GM19463 (cell line): ENCODE measurements around the gene IRAK2.
"Not testable (repeated sequence)": the region's sequence is repeated elsewhere in the genome, so short reads cannot be mapped to it uniquely, and the experiment has no call there.

ENCODE experiments used
- ATAC-seq: cut with Tn5 transposase; IDR thresholded peaks from one replicate; pipeline ENCODE4 v1.9.1; 2021; ENCODE audit warnings: mild to moderate bottlenecking, moderate library complexity; ENCODE audit not compliant: unreplicated experiment

IRAK2 gene, protein sequence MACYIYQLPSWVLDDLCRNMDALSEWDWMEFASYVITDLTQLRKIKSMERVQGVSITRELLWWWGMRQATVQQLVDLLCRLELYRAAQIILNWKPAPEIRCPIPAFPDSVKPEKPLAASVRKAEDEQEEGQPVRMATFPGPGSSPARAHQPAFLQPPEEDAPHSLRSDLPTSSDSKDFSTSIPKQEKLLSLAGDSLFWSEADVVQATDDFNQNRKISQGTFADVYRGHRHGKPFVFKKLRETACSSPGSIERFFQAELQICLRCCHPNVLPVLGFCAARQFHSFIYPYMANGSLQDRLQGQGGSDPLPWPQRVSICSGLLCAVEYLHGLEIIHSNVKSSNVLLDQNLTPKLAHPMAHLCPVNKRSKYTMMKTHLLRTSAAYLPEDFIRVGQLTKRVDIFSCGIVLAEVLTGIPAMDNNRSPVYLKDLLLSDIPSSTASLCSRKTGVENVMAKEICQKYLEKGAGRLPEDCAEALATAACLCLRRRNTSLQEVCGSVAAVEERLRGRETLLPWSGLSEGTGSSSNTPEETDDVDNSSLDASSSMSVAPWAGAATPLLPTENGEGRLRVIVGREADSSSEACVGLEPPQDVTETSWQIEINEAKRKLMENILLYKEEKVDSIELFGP

GRCh38 chr3:10164546-10165393, at the start of gene IRAK2:
Gene IRAK2, plus strand, starts transcription at chr3:10164919. Its CDS starts 36 bp downstream, at chr3:10164955.
- peak; percentile 82 for ATAC-seq

- peak; percentile 97 for ATAC-seq
Observed at GRCh38 chr3:10115326-10116137, 49.2 kb upstream of the IRAK2 start, which contains the start of gene BRK1. Gene BRK1, plus strand, starts transcription at chr3:10115675. Its CDS starts 27 bp downstream, at chr3:10115702.

- peak; percentile 3 for ATAC-seq
Observed at GRCh38 chr3:10116138-10116460, 48.6 kb upstream of the IRAK2 start.

DNA sequence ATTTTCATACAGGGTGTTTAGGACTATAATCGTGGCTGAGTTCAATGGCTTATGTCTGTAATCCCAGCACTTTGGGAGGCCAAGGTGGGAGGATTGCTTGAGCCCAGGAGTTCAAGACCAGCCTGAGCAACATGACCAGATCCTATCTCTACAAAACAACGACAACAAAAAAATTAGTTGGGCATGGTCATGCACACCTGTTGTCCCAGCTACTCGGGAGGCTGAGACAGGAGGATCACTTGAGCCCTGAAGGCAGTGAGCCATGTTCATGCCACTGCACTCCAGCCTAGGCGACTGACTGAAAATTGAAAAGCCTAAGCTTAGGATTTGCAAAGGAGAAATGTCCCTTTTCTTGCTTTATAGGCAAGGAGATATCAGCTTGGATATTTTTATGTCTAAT, 47.8 kb upstream of the IRAK2 start:
- no peak for ATAC-seq

- ATAC-seq, result no peak
Observed at GRCh38 chr3:10119376-10119775, 45.3 kb upstream of the IRAK2 start.

GRCh38 chr3:10121064-10121463, 43.7 kb upstream of the IRAK2 start:
- ATAC-seq, result no peak

- no peak for ATAC-seq
Observed at GRCh38 chr3:10122724-10123123, 42.0 kb upstream of the IRAK2 start.

DNA sequence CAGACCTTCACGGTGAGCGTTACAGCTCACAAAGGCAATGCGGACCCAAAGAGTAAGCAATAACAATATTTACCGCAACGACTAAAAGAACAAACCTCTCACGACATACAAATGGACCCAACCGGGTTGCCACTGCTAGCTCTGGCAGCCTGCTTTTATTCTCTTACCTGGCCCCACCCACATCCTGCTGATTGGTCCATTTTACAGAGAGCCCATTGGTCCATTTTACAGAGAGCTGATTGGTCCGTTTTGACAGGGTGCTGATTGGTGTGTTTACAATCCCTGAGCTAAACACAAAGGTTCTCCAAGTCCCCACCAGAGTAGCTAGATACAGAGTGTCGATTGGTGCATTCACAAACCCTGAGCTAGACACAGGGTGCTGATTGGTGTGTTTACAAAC, 28.8 kb upstream of the IRAK2 start:
- ATAC-seq, result not testable (repeated sequence)

- ATAC-seq, result no peak
Observed at GRCh38 chr3:10136426-10137005, 28.2 kb upstream of the IRAK2 start.

GRCh38 chr3:10137178-10137577, 27.5 kb upstream of the IRAK2 start:
- ATAC-seq, result no peak

- no peak for ATAC-seq
Observed at GRCh38 chr3:10140996-10141546, 23.6 kb upstream of the IRAK2 start.

DNA sequence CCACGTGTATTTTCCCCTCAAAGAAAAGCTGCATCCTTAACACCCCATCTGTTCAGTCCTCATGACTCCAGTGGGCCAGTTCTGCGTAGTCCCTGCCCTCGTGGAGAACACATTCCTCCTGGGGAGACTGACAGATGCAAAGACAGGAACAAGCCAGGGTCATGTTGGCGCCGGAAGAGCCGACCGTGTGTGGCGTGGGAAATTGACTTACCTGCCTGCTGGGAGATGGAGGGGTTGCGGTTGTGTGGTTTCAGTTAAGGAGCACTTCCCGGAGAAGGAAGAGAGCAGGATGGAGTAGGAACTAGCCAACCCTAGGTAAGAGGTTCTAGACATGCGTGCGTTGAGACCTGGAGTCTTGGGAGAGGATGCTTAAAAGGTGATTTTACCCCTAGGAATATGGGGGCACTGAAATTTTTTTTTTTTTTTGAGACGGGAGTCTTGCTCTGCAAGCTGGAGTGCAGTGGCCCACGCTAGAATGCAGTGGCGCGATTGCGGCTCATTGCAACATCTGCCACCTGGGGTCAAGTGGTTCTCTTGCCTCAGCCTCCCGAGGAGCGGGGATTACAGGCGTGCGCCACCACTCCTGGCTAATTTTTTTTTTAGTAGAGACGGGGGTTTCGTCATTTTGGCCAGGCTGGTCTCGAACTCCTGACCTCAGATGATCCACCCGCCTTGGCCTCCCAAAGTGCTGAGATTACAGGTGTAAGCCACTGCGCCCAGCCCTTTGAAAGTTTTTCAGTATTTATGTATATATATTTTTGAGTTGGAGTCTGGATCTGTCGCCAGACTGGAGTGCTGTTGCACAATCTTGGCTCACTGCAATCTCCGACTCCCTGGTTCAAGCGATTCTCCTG, 21.8 kb upstream of the IRAK2 start:
- no peak for ATAC-seq

GRCh38 chr3:10145685-10146084, 19.0 kb upstream of the IRAK2 start:
- ATAC-seq, result no peak

DNA sequence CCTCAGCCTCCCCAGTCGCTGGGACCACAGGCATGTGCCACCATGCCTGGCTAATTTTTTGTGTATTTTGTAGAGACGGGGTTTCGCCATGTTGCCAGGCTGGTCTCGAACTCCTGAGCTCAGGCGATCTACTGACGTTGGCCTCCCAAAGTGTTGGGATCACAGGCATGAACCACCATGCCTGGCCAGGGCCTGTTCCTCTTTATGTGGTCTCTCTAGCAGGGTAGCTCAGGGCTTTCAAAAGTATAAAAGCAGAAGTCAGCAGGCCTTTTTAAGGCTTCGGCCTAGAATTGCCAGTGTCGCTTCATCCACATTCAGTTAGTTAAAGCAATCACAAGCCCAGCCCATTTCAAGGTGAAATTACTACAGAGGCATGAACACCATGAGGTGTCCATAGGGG, 15.5 kb upstream of the IRAK2 start:
- ATAC-seq, result no peak

- no peak for ATAC-seq
Observed at GRCh38 chr3:10150987-10151386, 13.7 kb upstream of the IRAK2 start.

GRCh38 chr3:10154335-10155122, 10.2 kb upstream of the IRAK2 start:
- no peak for ATAC-seq

DNA sequence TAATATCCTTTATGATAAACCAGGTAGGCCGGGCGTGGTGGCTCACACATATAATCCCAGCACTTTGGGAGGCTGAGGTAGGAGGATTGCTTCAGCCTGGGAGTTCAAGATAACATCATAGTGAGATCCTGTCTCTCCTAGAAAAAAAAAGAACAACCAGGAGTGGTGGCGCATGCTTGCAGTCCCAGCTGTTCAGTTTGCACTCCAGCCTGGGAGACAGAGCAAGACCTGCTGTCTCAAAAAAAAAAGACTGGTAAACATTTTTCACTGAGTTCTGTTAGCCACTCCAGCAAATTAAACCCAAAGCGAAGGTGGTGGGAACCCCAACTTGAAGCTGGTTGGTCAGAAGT, 9.6 kb upstream of the IRAK2 start:
- no peak for ATAC-seq

- no peak for ATAC-seq
Observed at GRCh38 chr3:10155658-10156057, 9.1 kb upstream of the IRAK2 start.
